ENCODE data around the gene RAB3IL1.

RAB3IL1 gene

DNA sequence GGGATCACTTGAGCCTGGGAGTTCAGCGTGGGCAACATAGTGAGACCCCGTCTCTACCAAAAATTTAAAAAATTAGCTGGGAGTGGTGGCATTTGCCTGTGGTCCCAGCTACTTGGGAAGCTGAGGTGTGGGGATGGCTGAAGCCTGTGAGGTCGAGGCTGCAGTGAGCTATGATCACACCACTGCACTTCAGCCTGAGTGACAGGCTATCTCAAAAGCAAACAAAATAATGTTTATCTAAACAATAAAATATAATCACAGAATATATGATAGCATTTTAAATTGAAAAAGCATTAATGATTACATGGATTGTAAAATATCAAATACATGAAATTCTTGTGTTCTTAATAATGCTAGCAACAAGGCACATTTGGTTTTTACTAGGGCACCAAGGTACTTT is 35.5 kb upstream of the RAB3IL1 start:
- H3K4me3 ChIP-seq (ENCODE audit: low read depth, low read length): no peak overlapping the region
- TF ChIP-seq CTCF (conservative IDR thresholded peaks at IDR 0.05; ENCODE audit: low read depth, low read length): no peak
- no peak for DNase-seq (ENCODE audit: low read depth)

DNA sequence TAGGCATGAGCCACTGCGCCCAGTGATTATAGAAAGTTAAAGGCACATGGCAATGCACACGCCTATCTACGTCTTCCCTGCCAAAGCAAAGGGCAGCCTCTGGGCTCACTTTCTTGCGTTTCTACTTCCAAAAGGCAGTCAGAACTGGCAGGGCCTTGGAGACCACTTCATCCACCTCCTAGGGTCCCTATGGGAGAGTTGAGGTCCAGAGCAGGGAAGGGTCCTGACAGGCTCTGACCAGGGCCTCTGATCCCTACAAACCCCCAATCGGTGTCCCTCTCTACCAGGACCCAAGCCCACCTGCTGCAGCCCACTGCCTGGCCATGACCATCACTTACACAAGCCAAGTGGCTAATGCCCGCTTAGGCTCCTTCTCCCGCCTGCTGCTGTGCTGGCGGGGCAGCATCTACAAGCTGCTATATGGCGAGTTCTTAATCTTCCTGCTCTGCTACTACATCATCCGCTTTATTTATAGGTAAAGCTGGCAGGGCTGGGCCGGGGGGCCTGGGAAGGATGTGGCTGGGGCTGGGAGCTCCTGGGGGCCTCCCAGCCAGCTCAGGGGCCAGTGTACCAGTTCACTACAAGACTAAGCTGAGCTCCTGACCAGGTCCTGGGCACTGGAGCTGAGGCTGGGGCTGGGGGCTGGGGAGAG is 34.2 kb upstream of the RAB3IL1 start:
- no peak overlapping the region for H3K4me3 ChIP-seq (ENCODE audit: low read depth, low read length)
- no peak for TF ChIP-seq CTCF (conservative IDR thresholded peaks at IDR 0.05; ENCODE audit: low read depth, low read length)
- no peak for DNase-seq (ENCODE audit: low read depth)

DNA sequence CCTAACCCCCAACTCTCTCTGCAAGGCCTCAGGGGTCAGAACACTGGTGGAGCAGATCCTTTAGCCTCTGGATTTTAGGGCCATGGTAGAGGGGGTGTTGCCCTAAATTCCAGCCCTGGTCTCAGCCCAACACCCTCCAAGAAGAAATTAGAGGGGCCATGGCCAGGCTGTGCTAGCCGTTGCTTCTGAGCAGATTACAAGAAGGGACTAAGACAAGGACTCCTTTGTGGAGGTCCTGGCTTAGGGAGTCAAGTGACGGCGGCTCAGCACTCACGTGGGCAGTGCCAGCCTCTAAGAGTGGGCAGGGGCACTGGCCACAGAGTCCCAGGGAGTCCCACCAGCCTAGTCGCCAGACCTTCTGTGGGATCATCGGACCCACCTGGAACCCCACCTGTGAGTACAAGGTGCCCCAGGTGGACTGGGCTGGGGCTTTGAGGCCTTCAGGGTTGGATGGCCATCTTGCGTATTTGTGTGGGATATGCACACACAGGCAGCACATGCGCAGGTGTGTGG is 32.7 kb upstream of the RAB3IL1 start, which contains the start of gene BEST1:
Gene BEST1, plus strand, starts transcription at position 317 of the 513 bp plus-strand sequence. CDS start 1,456 bp downstream, outside the sequence.
- no peak for TF ChIP-seq CTCF (conservative IDR thresholded peaks at IDR 0.05; ENCODE audit: low read depth, low read length)
- DNase-seq (ENCODE audit: low read depth): no peak
- no peak within 1 kb of the TSS for H3K4me3 ChIP-seq (ENCODE audit: low read depth, low read length)

DNA sequence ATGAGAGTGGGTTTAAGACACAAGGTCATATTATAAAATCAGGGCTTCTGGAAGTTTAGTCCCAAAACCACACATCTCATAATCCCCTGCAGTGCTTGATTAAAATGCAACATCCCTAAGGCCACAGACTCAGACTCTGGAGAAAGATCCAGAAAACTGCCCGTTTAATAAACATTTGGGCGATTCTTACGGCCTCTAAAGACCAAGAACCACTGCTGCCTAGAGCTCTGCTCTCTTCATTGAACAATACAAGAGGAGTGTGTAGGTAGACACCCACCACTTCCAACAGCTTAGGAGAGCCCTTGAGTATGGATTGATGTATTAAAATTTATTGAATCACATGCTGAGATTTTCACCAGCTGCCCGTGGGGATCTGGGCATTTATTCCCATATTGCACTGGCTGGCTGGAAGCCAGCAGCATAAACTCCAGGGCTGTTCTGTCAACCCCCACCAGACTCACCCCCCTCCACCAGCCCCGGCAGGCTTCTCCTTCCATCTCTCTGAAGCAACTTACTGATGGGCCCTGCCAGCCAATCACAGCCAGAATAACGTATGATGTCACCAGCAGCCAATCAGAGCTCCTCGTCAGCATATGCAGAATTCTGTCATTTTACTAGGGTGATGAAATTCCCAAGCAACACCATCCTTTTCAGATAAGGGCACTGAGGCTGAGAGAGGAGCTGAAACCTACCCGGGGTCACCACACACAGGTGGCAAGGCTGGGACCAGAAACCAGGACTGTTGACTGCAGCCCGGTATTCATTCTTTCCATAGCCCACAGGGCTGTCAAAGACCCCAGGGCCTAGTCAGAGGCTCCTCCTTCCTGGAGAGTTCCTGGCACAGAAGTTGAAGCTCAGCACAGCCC is 32.0 kb upstream of the RAB3IL1 start:
- no peak for TF ChIP-seq CTCF (conservative IDR thresholded peaks at IDR 0.05; ENCODE audit: low read depth, low read length)
- H3K4me3 ChIP-seq (ENCODE audit: low read depth, low read length): no peak overlapping the region
- DNase-seq (ENCODE audit: low read depth): peak; percentile 98

GRCh38 chr11:61948505-61948904 is 31.1 kb upstream of the RAB3IL1 start:
- H3K4me3 ChIP-seq (ENCODE audit: low read depth, low read length): no peak overlapping the region
- TF ChIP-seq CTCF (conservative IDR thresholded peaks at IDR 0.05; ENCODE audit: low read depth, low read length): no peak
- no peak for DNase-seq (ENCODE audit: low read depth)

- DNase-seq (ENCODE audit: low read depth): peak; percentile 96
- peak; percentile 99 for TF ChIP-seq CTCF (conservative IDR thresholded peaks at IDR 0.05; ENCODE audit: low read depth, low read length)
- no peak overlapping the region for H3K4me3 ChIP-seq (ENCODE audit: low read depth, low read length)
These were observed 30.3 kb upstream of the RAB3IL1 start for GRCh38 chr11:61947486-61948210.

Measured in choroid plexus epithelial cell (primary cell).